ENCODE data around the gene RNF180.

- TF ChIP-seq SRF (IDR thresholded peaks at IDR 0.05; ENCODE audit: low read depth, low read length): no peak
- no peak for TF ChIP-seq RXRA (IDR thresholded peaks at IDR 0.05; ENCODE audit: insufficient read depth, low read depth, low read length)
- no peak for TF ChIP-seq CTCF (IDR thresholded peaks at IDR 0.05; ENCODE audit: control extremely low read depth in 1 of 3, insufficient read depth in 1 of 3, low read depth in 1 of 3, low read length in 3 of 3)
Measured at GRCh38 chr5:64214132-64214531, 48.5 kb downstream of the RNF180 start.
